H1 (cell line): Measurements from ENCODE around the gene PEX13. TPM values are rescaled to one million over a fixed set of nuclear protein-coding genes. Genes with fewer than 3 reads are reported as not detected.

Source experiments
- CTCF ChIA-PET: fragments of 300-600 bp; sonication (Branson Sonifier 250); formaldehyde crosslinking; loops from one replicate; lab custom pipeline; 2021; ENCODE audit not compliant: partially characterized antibody; lab: Charles Lee
- POLR2A ChIA-PET: fragments of 300-600 bp; sonication (Branson Sonifier 250); formaldehyde crosslinking; loops from one replicate; lab custom pipeline; 2021; ENCODE audit warnings: inconsistent platforms; ENCODE audit not compliant: partially characterized antibody; lab: Charles Lee
- DNase-seq, 2 experiments: peaks; one replicate each; pipeline versions ENCODE4 v3.0.0 to v3.0.0-alpha.2; 2010 to 2022; ENCODE audit warnings: low spot score in 2 of 2, low read depth in 1 of 2, mixed read lengths in 1 of 2
- FAIRE-seq: peaks from 2 replicates; lab custom pipeline; 2011; peaks lifted over from hg19 to GRCh38; lab: Jason Lieb, UNC
- H2AFZ ChIP-seq: 2 replicates; pipeline ENCODE4 v1.8.1; 2012; ENCODE audit warnings: low read length, inconsistent platforms
- H2AK5ac ChIP-seq: 2 replicates; pipeline ENCODE4 v1.6.1; 2013; ENCODE audit warnings: low read depth, low read length
- H2BK120ac ChIP-seq: replicated peaks from 2 replicates; pipeline ENCODE3; 2013; ENCODE audit warnings: low read depth, low read length, inconsistent platforms
- H2BK12ac ChIP-seq: 2 replicates; pipeline ENCODE4 v1.6.1; 2013; ENCODE audit warnings: low read depth, low read length
- H2BK15ac ChIP-seq: 2 replicates; pipeline ENCODE4 v1.6.1; 2013; ENCODE audit warnings: low read length
- H2BK20ac ChIP-seq: 2 replicates; pipeline ENCODE4 v1.6.1; 2013; ENCODE audit warnings: low read length
- H2BK5ac ChIP-seq: 2 replicates; pipeline ENCODE4 v1.6.1; 2013; ENCODE audit warnings: low read depth, low read length
- H3K14ac ChIP-seq: 2 replicates; pipeline ENCODE4 v1.6.1; 2013; ENCODE audit warnings: inconsistent platforms; ENCODE audit not compliant: insufficient read length
- H3K18ac ChIP-seq: 2 replicates; pipeline ENCODE4 v1.6.1; 2013; ENCODE audit warnings: low read length; ENCODE audit errors: extremely low read depth
- H3K23ac ChIP-seq: 2 replicates; pipeline ENCODE4 v1.6.1; 2013; ENCODE audit warnings: inconsistent platforms; ENCODE audit not compliant: insufficient read length
- H3K23me2 ChIP-seq: 2 replicates; pipeline ENCODE4 v1.6.1; 2013; ENCODE audit warnings: low read depth, low read length
- H3K27ac ChIP-seq: 2 replicates; pipeline ENCODE4 v1.6.1; 2011; ENCODE audit warnings: low read depth, low read length, inconsistent platforms
- H3K27me3 ChIP-seq, 4 experiments: replicated peaks in 1 of 4; 1 replicate in 1 of 4; 2 replicates in 3 of 4; pipeline versions ENCODE4 v1.6.1 to v1.8.1; 2011 to 2013; ENCODE audit warnings: low read length in 3 of 4, mild to moderate bottlenecking in 3 of 4, inconsistent platforms in 2 of 4, mixed read lengths in 2 of 4, moderate library complexity in 1 of 4; ENCODE audit not compliant: control insufficient read depth in 3 of 4, insufficient read depth in 3 of 4; ENCODE audit errors: extremely low read depth in 1 of 4
- H3K36me3 ChIP-seq, 4 experiments: 2 replicates each; pipeline versions ENCODE4 v1.6.1 to v1.8.1; 2011 to 2013; ENCODE audit warnings: mild to moderate bottlenecking in 4 of 4, low read length in 3 of 4, moderate library complexity in 2 of 4, control low read depth in 1 of 4, inconsistent platforms in 1 of 4; ENCODE audit not compliant: insufficient read depth in 4 of 4, control insufficient read depth in 2 of 4
- H3K4ac ChIP-seq: replicated peaks from 2 replicates; pipeline ENCODE3; 2013; ENCODE audit warnings: low read length, low read depth, mixed read lengths, inconsistent platforms; ENCODE audit not compliant: insufficient read length
- H3K4me1 ChIP-seq, 4 experiments: replicated peaks in 1 of 4; 1 replicate in 1 of 4; 2 replicates in 3 of 4; pipeline versions ENCODE4 v1.6.1 to v1.8.1; 2011 to 2013; ENCODE audit warnings: low read length in 3 of 4, inconsistent platforms in 2 of 4, mixed read lengths in 1 of 4; ENCODE audit not compliant: insufficient read depth in 4 of 4, control insufficient read depth in 3 of 4
- H3K4me2 ChIP-seq, 2 experiments: 2 replicates each; pipeline versions ENCODE4 v1.6.1 to v1.8.1; 2011 to 2013; ENCODE audit warnings: low read depth in 2 of 2, low read length in 2 of 2, control low read depth in 1 of 2, inconsistent platforms in 1 of 2, mild to moderate bottlenecking in 1 of 2; ENCODE audit not compliant: insufficient read depth in 1 of 2
- H3K4me3 ChIP-seq, 4 experiments: fragments of 200-600, 300-600 bp in 1 of 4; sonication (generic), shearing (Covaris generic), sonication (Bioruptor Twin) in 1 of 4; 2 replicates each; pipeline versions ENCODE4 v1.5.1 to v1.8.1; 2011 to 2016; ENCODE audit warnings: low read length in 4 of 4, low read depth in 3 of 4, control low read depth in 2 of 4, inconsistent platforms in 2 of 4, mild to moderate bottlenecking in 2 of 4, mixed read lengths in 1 of 4, moderate library complexity in 1 of 4; ENCODE audit not compliant: insufficient read depth in 2 of 4; ENCODE audit errors: extremely low read depth in 1 of 4
- H3K56ac ChIP-seq: replicated peaks from 2 replicates; pipeline ENCODE3; 2013; ENCODE audit warnings: low read depth, mild to moderate bottlenecking, mixed read lengths, low read length, inconsistent platforms; ENCODE audit not compliant: insufficient read length
- H3K79me1 ChIP-seq: 2 replicates; pipeline ENCODE4 v1.6.1; 2013; ENCODE audit warnings: low read depth, low read length, control low read depth
- H3K79me2 ChIP-seq, 2 experiments: 2 replicates each; pipeline versions ENCODE4 v1.6.1 to v1.8.1; 2012 to 2013; ENCODE audit warnings: low read length in 2 of 2, mild to moderate bottlenecking in 2 of 2, inconsistent platforms in 1 of 2; ENCODE audit not compliant: insufficient read depth in 2 of 2, control insufficient read depth in 1 of 2
- H3K9ac ChIP-seq, 4 experiments: replicated peaks in 1 of 4; 1 replicate in 1 of 4; 2 replicates in 3 of 4; pipeline versions ENCODE4 v1.6.1 to v1.8.1; 2011 to 2013; ENCODE audit warnings: low read depth in 3 of 4, low read length in 3 of 4, control low read depth in 2 of 4, mild to moderate bottlenecking in 2 of 4, moderate library complexity in 2 of 4, inconsistent platforms in 1 of 4; ENCODE audit errors: extremely low read depth in 1 of 4
- H3K9me3 ChIP-seq, 2 experiments: 2 replicates each; pipeline versions ENCODE4 v1.6.1 to v1.8.1; 2012 to 2013; ENCODE audit warnings: mild to moderate bottlenecking in 2 of 2, moderate library complexity in 2 of 2, control low read depth in 1 of 2, inconsistent platforms in 1 of 2, low read depth in 1 of 2, low read length in 1 of 2, mixed read lengths in 1 of 2; ENCODE audit not compliant: insufficient read depth in 2 of 2
- H4K20me1 ChIP-seq, 2 experiments: replicated peaks in 1 of 2; 2 replicates each; pipeline versions ENCODE3 to v1.8.1; 2011 to 2013; ENCODE audit warnings: inconsistent platforms in 2 of 2, low read length in 2 of 2, mild to moderate bottlenecking in 1 of 2; ENCODE audit not compliant: insufficient read depth in 2 of 2, control insufficient read depth in 1 of 2
- H4K5ac ChIP-seq: 2 replicates; pipeline ENCODE4 v1.6.1; 2013; ENCODE audit warnings: low read length, low read depth, mixed read lengths, inconsistent platforms; ENCODE audit not compliant: insufficient read length
- H4K8ac ChIP-seq: 2 replicates; pipeline ENCODE4 v1.8.0; 2013; ENCODE audit warnings: mild to moderate bottlenecking, moderate library complexity, low read length, inconsistent platforms; ENCODE audit not compliant: insufficient read depth; ENCODE audit errors: extremely low read depth
- H4K91ac ChIP-seq: replicated peaks from 2 replicates; pipeline ENCODE3; 2013; ENCODE audit warnings: low read length, mixed read lengths, inconsistent platforms; ENCODE audit not compliant: insufficient read length
- ATF2 ChIP-seq: IDR thresholded peaks from 2 replicates; pipeline ENCODE4 v1.6.1; 2012; ENCODE audit warnings: low read length, inconsistent platforms
- EP300 ChIP-seq, 2 experiments: IDR thresholded peaks; 1 replicate in 1 of 2; 2 replicates in 1 of 2; pipeline ENCODE4 v1.6.1; 2011 to 2012; ENCODE audit warnings: low read depth in 2 of 2, low read length in 2 of 2, mild to moderate bottlenecking in 2 of 2, borderline replicate concordance in 1 of 2, inconsistent platforms in 1 of 2, moderate library complexity in 1 of 2
- EZH2 ChIP-seq: fragments of 200-600 bp; sonication (generic); IDR thresholded peaks from 2 replicates; pipeline ENCODE4 v1.7.1; 2012; ENCODE audit warnings: low read depth, mild to moderate bottlenecking, moderate library complexity, low read length, inconsistent platforms; ENCODE audit not compliant: severe bottlenecking
- NANOG ChIP-seq: IDR thresholded peaks from 2 replicates; pipeline ENCODE4 v1.6.1; 2011; ENCODE audit warnings: low read length, low read depth, mild to moderate bottlenecking, inconsistent platforms; ENCODE audit not compliant: insufficient read depth, poor library complexity, severe bottlenecking
- POLR2A ChIP-seq, 2 experiments: IDR thresholded peaks; 1 replicate in 1 of 2; 2 replicates in 1 of 2; pipeline ENCODE4 v1.6.1; 2011; ENCODE audit warnings: low read depth in 2 of 2, low read length in 2 of 2, mild to moderate bottlenecking in 2 of 2; ENCODE audit errors: control extremely low read depth in 1 of 2
- SP1 ChIP-seq: IDR thresholded peaks from 2 replicates; pipeline ENCODE4 v1.6.1; 2011; ENCODE audit warnings: low read depth, low read length
- SP2 ChIP-seq: IDR thresholded peaks from 2 replicates; pipeline ENCODE4 v1.6.1; 2012; ENCODE audit warnings: mild to moderate bottlenecking, low read length, inconsistent platforms
- SP4 ChIP-seq: IDR thresholded peaks from 2 replicates; pipeline ENCODE4 v1.6.1; 2012; ENCODE audit warnings: low read length, inconsistent platforms
- TCF12 ChIP-seq: IDR thresholded peaks from 2 replicates; pipeline ENCODE4 v1.6.1; 2011; ENCODE audit warnings: low read depth, mild to moderate bottlenecking, low read length
- USF2 ChIP-seq: IDR thresholded peaks from 2 replicates; pipeline ENCODE4 v1.6.1; 2011; ENCODE audit warnings: low read length, improper control_type of control experiment
- YY1 ChIP-seq: IDR thresholded peaks from 2 replicates; pipeline ENCODE4 v1.6.1; 2011; ENCODE audit warnings: low read depth, mild to moderate bottlenecking, low read length
- WGBS, 2 experiments: shearing (Covaris generic) in 1 of 2; methylation state at CpG; one replicate each; pipeline versions ENCODE4 v1.1.6 to v1.1.7; 2013 to 2015; ENCODE audit warnings: low lambda C conversion rate in 2 of 2, mixed read lengths in 2 of 2, inconsistent platforms in 1 of 2, low coverage in 1 of 2, missing lambda C conversion rate in 1 of 2; ENCODE audit not compliant: insufficient replicate concordance in 2 of 2, insufficient coverage in 1 of 2, insufficient read length in 1 of 2; ENCODE audit errors: extremely low coverage in 1 of 2, missing lambda C conversion rate in 1 of 2; 5-methylcytosine and 5-hydroxymethylcytosine counted together
- polyA plus RNA-seq, 7 experiments: library from polyadenylated mRNA; depleted of rRNA in 3 of 7; stranded (reverse) in 5 of 7; unstranded in 2 of 7; fragments of >200 nt in 5 of 7; fragments of 200-250 nt in 2 of 7; gene quantifications; 1 replicate in 5 of 7; 2 replicates in 1 of 7; 4 replicates in 1 of 7; pipeline versions ENCODE4 v1.2.1 to v1.2.3, GENCODE V29; 2011 to 2013; ENCODE audit warnings: missing spikeins in 2 of 7, mixed read lengths in 2 of 7
- total RNA-seq: library from RNA; stranded (reverse); fragmentation: NEBNext Ultra II Directional; extraction: Animal tissue kit (Norgen Biotek cat#: 25700); gene quantifications from 2 replicates; pipeline ENCODE4 v1.2.1, GENCODE V29; 2021

PEX13 gene
- total and polyA plus RNA-seq, 2 of the 8 experiments (the other 6 are each of a cell fraction or from before 2014, with no cell fraction given), result 16.8 to 22.3 TPM

- WGBS, 2 experiments, result 67% methylated on average over 2 of the region's 2 CpGs; no CpG with 5 or more reads in 1 of the 2 experiments
- H3K27ac ChIP-seq, result no peak overlapping the region
Observed at GRCh38 chr2:61015976-61016375, 1.5 kb upstream of the PEX13 start.

More at GRCh38 chr2:61015976-61016375, 1.5 kb upstream of the PEX13 start:
- H2BK15ac ChIP-seq, result no peak overlapping the region
- no peaks in the 10 kb centered on the region for H3K9me3 ChIP-seq
- H2AK5ac ChIP-seq, result no peak overlapping the region
- DNase-seq (no peak), FAIRE-seq (no peak)
- H3K18ac ChIP-seq, result no peak overlapping the region
- H3K36me3 ChIP-seq, result 0 out of 8 replicates have a peak, but pooled peaks cover 0 to 2% (median 0%) of the 10 kb centered on the region in 4 experiments
- peak overlapping the region in 3 of 4 experiments; percentile 76 to 96 (median 84); a peak in 5 of 8 replicates for H3K4me3 ChIP-seq
- no peak overlapping the region for H3K56ac ChIP-seq
- H4K91ac ChIP-seq, result no peak overlapping the region
- no peak overlapping the region for H2BK120ac ChIP-seq
- no peak overlapping the region for H3K14ac ChIP-seq
- no peaks in the 10 kb centered on the region for H3K27me3 ChIP-seq
- H4K5ac ChIP-seq, result no peak overlapping the region
- peaks cover 0 to 3% (median 0%) of the 10 kb centered on the region in 4 experiments; a peak in 1 of 7 replicates for H3K4me1 ChIP-seq
- H3K23ac ChIP-seq, result no peak overlapping the region
- H2BK5ac ChIP-seq, result no peak overlapping the region
- no peak overlapping the region for H2BK20ac ChIP-seq
- H3K4ac ChIP-seq, result no peak overlapping the region
- no peak overlapping the region for H3K9ac ChIP-seq
- no peak overlapping the region for H2AFZ ChIP-seq
- peaks cover 0 to 30% of the 10 kb centered on the region in 2 experiments; a peak in 2 of 4 replicates for H3K79me2 ChIP-seq
- H4K20me1 ChIP-seq, result no peaks in the 10 kb centered on the region
- TF ChIP-seq POLR2A (IDR thresholded peaks at IDR 0.05; ENCODE audit: control extremely low read depth in 1 of 2, low read depth in 2 of 2, low read length in 2 of 2), result no peak
- no peak for TF ChIP-seq TCF12
- TF ChIP-seq EP300 (IDR thresholded peaks at IDR 0.05; ENCODE audit: borderline replicate concordance in 1 of 2, low read depth in 2 of 2, low read length in 2 of 2), result no peak
- TF ChIP-seq YY1, result no peak
- no peak for TF ChIP-seq SP2
- no peak for TF ChIP-seq EZH2
- no peak for TF ChIP-seq SP1
- TF ChIP-seq ATF2, result no peak
- no peak for TF ChIP-seq NANOG
- no peak for TF ChIP-seq SP4
- no peak for TF ChIP-seq USF2
- CTCF ChIA-PET, result no interaction called here
- no peak overlapping the region for H4K8ac ChIP-seq
- H2BK12ac ChIP-seq, result no peak overlapping the region
- H3K79me1 ChIP-seq, result peaks cover under 1% of the 10 kb centered on the region
- H3K23me2 ChIP-seq, result peaks cover 3% of the 10 kb centered on the region; the same call in 1 of the 2 replicates
- POLR2A ChIA-PET, result interaction anchor here (1.3 kb wide), 1 partner anchor 11 kb away, joined by 3 read pairs; no protein-coding TSS in a partner anchor
- peak overlapping the region; percentile 65 to 74 for H3K4me2 ChIP-seq
